ENCODE measurements around the gene MYOM3.
"Not testable (repeated sequence)": the region's sequence is repeated elsewhere in the genome, so short reads cannot be mapped to it uniquely, and the experiment has no call there.

DNA sequence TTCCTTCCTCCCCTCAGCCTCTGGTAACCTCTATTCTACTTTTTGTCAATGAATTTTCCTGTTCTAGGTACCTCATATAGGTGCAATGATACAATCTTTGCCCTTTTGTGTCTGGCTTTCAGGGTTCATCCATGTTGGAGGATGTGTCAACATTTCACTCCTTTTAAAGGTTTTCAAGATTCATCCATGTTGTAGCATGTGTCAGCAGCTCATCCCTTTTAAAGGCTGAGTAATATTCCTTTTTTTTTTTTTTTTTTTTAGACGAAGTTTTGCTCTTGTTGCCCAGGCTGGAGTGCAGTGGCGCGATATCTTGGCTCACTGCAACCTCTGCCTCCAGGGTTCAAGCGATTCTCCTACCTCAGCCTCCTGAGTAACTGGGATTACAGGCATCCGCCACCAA, 67.3 kb downstream of the MYOM3 start:
- TF ChIP-seq CTCF (IDR thresholded peaks at IDR 0.05; ENCODE audit: low read length); EZH2 (optimal IDR thresholded peaks at IDR 0.05; ENCODE audit: low read depth, low read length): not testable (repeated sequence)
